H9 (cell line): ENCODE data around the gene DNAH1. TPM values are rescaled to one million over a fixed set of nuclear protein-coding genes. Genes with fewer than 3 reads are reported as not detected.
"Not testable (repeated sequence)": the region's sequence is repeated elsewhere in the genome, so short reads cannot be mapped to it uniquely, and the experiment has no call there.

Experiments used
- DNase-seq: peaks from one replicate; pipeline ENCODE4 v3.0.0-alpha.2; 2017
- H2AFZ ChIP-seq: one replicate; pipeline ENCODE4 v1.6.1; 2013; ENCODE audit warnings: mild to moderate bottlenecking, low read length, control low read depth, moderate library complexity
- H2AK5ac ChIP-seq: 2 replicates; pipeline ENCODE4 v1.6.1; 2013; ENCODE audit warnings: low read length, control low read depth, mixed read lengths; ENCODE audit not compliant: insufficient read length
- H2BK120ac ChIP-seq: one replicate; pipeline ENCODE4 v1.6.1; 2013; ENCODE audit warnings: low read depth, mild to moderate bottlenecking, low read length, control low read depth, inconsistent platforms; ENCODE audit not compliant: poor library complexity, severe bottlenecking
- H2BK12ac ChIP-seq: 2 replicates; pipeline ENCODE4 v1.6.1; 2013; ENCODE audit warnings: low read length, control low read depth, mixed read lengths, low read depth; ENCODE audit not compliant: insufficient read length
- H2BK15ac ChIP-seq: 2 replicates; pipeline ENCODE4 v1.6.1; 2013; ENCODE audit warnings: low read depth, low read length, control low read depth
- H2BK20ac ChIP-seq: one replicate; pipeline ENCODE4 v1.6.1; 2013; ENCODE audit warnings: low read depth, mild to moderate bottlenecking, low read length, control low read depth, inconsistent platforms; ENCODE audit not compliant: poor library complexity, severe bottlenecking
- H2BK5ac ChIP-seq: 2 replicates; pipeline ENCODE4 v1.6.1; 2013; ENCODE audit warnings: low read length, control low read depth, mixed read lengths; ENCODE audit not compliant: insufficient read length
- H3K14ac ChIP-seq: 2 replicates; pipeline ENCODE4 v1.6.1; 2013; ENCODE audit warnings: low read length, control low read depth; ENCODE audit not compliant: insufficient read depth
- H3K18ac ChIP-seq: 2 replicates; pipeline ENCODE4 v1.6.1; 2013; ENCODE audit warnings: low read depth, mild to moderate bottlenecking, mixed read lengths, low read length, control low read depth; ENCODE audit not compliant: insufficient read length
- H3K23ac ChIP-seq: 2 replicates; pipeline ENCODE4 v1.6.1; 2013; ENCODE audit warnings: low read length, control low read depth, mixed read lengths, low read depth; ENCODE audit not compliant: insufficient read length
- H3K23me2 ChIP-seq: 2 replicates; pipeline ENCODE4 v1.6.1; 2013; ENCODE audit warnings: low read depth, mild to moderate bottlenecking, mixed read lengths, low read length, control low read depth; ENCODE audit not compliant: insufficient read length, poor library complexity, severe bottlenecking
- H3K27ac ChIP-seq: 2 replicates; pipeline ENCODE4 v1.5.1; 2013; ENCODE audit warnings: low read length, control low read depth, mixed read lengths, low read depth; ENCODE audit not compliant: insufficient read length
- H3K27me3 ChIP-seq: 2 replicates; pipeline ENCODE4 v1.6.1; 2013; ENCODE audit warnings: low read length, control low read depth, inconsistent platforms; ENCODE audit not compliant: insufficient read depth
- H3K4ac ChIP-seq: 2 replicates; pipeline ENCODE4 v1.6.1; 2013; ENCODE audit warnings: low read depth, mild to moderate bottlenecking, control low read depth, inconsistent platforms, low read length, moderate library complexity
- H3K4me1 ChIP-seq: 2 replicates; pipeline ENCODE4 v1.6.1; 2013; ENCODE audit warnings: low read length, control low read depth, inconsistent platforms; ENCODE audit not compliant: insufficient read depth
- H3K4me2 ChIP-seq: 2 replicates; pipeline ENCODE4 v1.6.1; 2013; ENCODE audit warnings: low read length, control low read depth, mixed read lengths; ENCODE audit not compliant: insufficient read length, insufficient read depth
- H3K56ac ChIP-seq: 2 replicates; pipeline ENCODE4 v1.6.1; 2013; ENCODE audit warnings: low read depth, mild to moderate bottlenecking, mixed read lengths, low read length, control low read depth; ENCODE audit not compliant: insufficient read length
- H3K79me1 ChIP-seq: 2 replicates; pipeline ENCODE4 v1.6.1; 2013; ENCODE audit warnings: low read depth, mild to moderate bottlenecking, moderate library complexity, low read length, control low read depth, inconsistent platforms; ENCODE audit not compliant: insufficient read depth, poor library complexity, severe bottlenecking
- H3K79me2 ChIP-seq: 2 replicates; pipeline ENCODE4 v1.6.1; 2013; ENCODE audit warnings: low read length, control low read depth, inconsistent platforms; ENCODE audit not compliant: insufficient read depth
- H3K9ac ChIP-seq: 2 replicates; pipeline ENCODE4 v1.6.1; 2013; ENCODE audit warnings: low read length, control low read depth, mixed read lengths; ENCODE audit not compliant: insufficient read length; ENCODE audit errors: extremely low read depth
- H3K9me3 ChIP-seq: one replicate; pipeline ENCODE4 v1.6.1; 2013; ENCODE audit warnings: low read depth, low read length, inconsistent platforms; ENCODE audit not compliant: control insufficient read depth
- H3T11ph ChIP-seq: one replicate; pipeline ENCODE4 v1.6.1; 2013; ENCODE audit warnings: mild to moderate bottlenecking, low read length, control low read depth, inconsistent platforms
- H4K20me1 ChIP-seq: one replicate; pipeline ENCODE4 v1.6.1; 2013; ENCODE audit not compliant: control insufficient read depth, insufficient read length, insufficient read depth
- H4K5ac ChIP-seq: 2 replicates; pipeline ENCODE4 v1.6.1; 2013; ENCODE audit warnings: low read depth, mild to moderate bottlenecking, mixed read lengths, low read length, control low read depth; ENCODE audit not compliant: insufficient read length
- H4K8ac ChIP-seq: replicated peaks from 2 replicates; pipeline ENCODE4 v1.6.1; 2013; ENCODE audit warnings: low read length, control low read depth, mixed read lengths, low read depth; ENCODE audit not compliant: insufficient read length
- H4K91ac ChIP-seq: 2 replicates; pipeline ENCODE4 v1.6.1; 2013; ENCODE audit warnings: low read depth, mild to moderate bottlenecking, moderate library complexity, mixed read lengths, low read length, control low read depth; ENCODE audit not compliant: insufficient read length
- H3K27ac Mint-ChIP-seq, 3 experiments: 2 replicates in 2 of 3; 3 replicates in 1 of 3; pipeline ENCODE4 v1.8.0; 2020 to 2021; ENCODE audit warnings: mixed read lengths in 3 of 3, mild to moderate bottlenecking in 1 of 3, moderate library complexity in 1 of 3
- H3K27me3 Mint-ChIP-seq: 2 replicates; pipeline ENCODE4 v1.8.0; 2021; ENCODE audit warnings: low read depth, mild to moderate bottlenecking, moderate library complexity, mixed read lengths
- H3K36me3 Mint-ChIP-seq, 3 experiments: 2 replicates in 2 of 3; 3 replicates in 1 of 3; pipeline ENCODE4 v1.8.0; 2020 to 2021; ENCODE audit warnings: low read depth in 3 of 3, mixed read lengths in 3 of 3; ENCODE audit not compliant: insufficient read depth in 1 of 3
- H3K4me1 Mint-ChIP-seq, 2 experiments: 2 replicates each; pipeline ENCODE4 v1.8.0; 2020; ENCODE audit warnings: mixed read lengths in 2 of 2
- H3K4me3 Mint-ChIP-seq, 2 experiments: 2 replicates in 1 of 2; 3 replicates in 1 of 2; pipeline ENCODE4 v1.8.0; 2020 to 2021; ENCODE audit warnings: mild to moderate bottlenecking in 2 of 2, mixed read lengths in 2 of 2, moderate library complexity in 1 of 2
- H3K9me3 Mint-ChIP-seq, 2 experiments: 2 replicates in 1 of 2; 3 replicates in 1 of 2; pipeline ENCODE4 v1.8.0; 2020; ENCODE audit warnings: mild to moderate bottlenecking in 2 of 2, mixed read lengths in 2 of 2, moderate library complexity in 1 of 2
- CTCF ChIP-seq: fragments of 200-600 bp; sonication (generic); conservative IDR thresholded peaks from 3 replicates; pipeline ENCODE4 v1.8.0; 2021; ENCODE audit warnings: antibody characterized with exemption, mild to moderate bottlenecking
- WGBS: extraction: QIAGEN DNeasy Blood & Tissue Kit; methylation state at CpG from one replicate; pipeline ENCODE4 v1.1.7; 2013; ENCODE audit warnings: missing lambda C conversion rate, low lambda C conversion rate, mixed read lengths; ENCODE audit not compliant: insufficient read length; ENCODE audit errors: extremely low coverage; 5-methylcytosine and 5-hydroxymethylcytosine counted together
- total RNA-seq: library from RNA; stranded (reverse); gene quantifications from 2 replicates; pipeline ENCODE4 v1.2.1, GENCODE V29; 2021

Gene DNAH1
- total RNA-seq, 1 experiment from 2014 or later, result 2.0 TPM

GRCh38 chr3:52283306-52283705 lies 32.8 kb upstream of the DNAH1 start:
- Histone ChIP-seq H4K8ac (no peak overlapping the region), H2AFZ (no peak overlapping the region), H3K14ac (no peak overlapping the region), H3K4me1 (no peaks in the 10 kb centered on the region), H3K79me1 (no peaks in the 10 kb centered on the region), H2BK120ac (no peak overlapping the region), H2BK12ac (no peak overlapping the region), H3K27me3 (no peaks in the 10 kb centered on the region), H2BK5ac (no peak overlapping the region), H3K23ac (no peak overlapping the region), H2AK5ac (no peak overlapping the region), H2BK15ac (no peak overlapping the region), H3K56ac (no peak overlapping the region), H3K27ac (no peak overlapping the region), H3K4me2 (no peak overlapping the region), H3T11ph (no peak overlapping the region), H4K20me1 (no peaks in the 10 kb centered on the region), H4K91ac (no peak overlapping the region), H3K23me2 (peaks cover 3% of the 10 kb centered on the region), H3K4ac (no peak overlapping the region), H3K79me2 (no peaks in the 10 kb centered on the region), H3K9me3 (no peaks in the 10 kb centered on the region), H3K18ac (no peak overlapping the region), H3K9ac (no peak overlapping the region), H4K5ac (no peak overlapping the region), H2BK20ac (no peak overlapping the region)
- H3K36me3 Mint-ChIP-seq, result peaks cover 0 to 1% (median 0%) of the 10 kb centered on the region in 3 experiments; a peak in 2 of 7 replicates
- no peak for DNase-seq
- no peak for TF ChIP-seq CTCF
- peaks cover 19 to 21% of the 10 kb centered on the region in 2 experiments for H3K4me1 Mint-ChIP-seq
- no peak overlapping the region for H3K27ac Mint-ChIP-seq
- no peak overlapping the region for H3K4me3 Mint-ChIP-seq
- no peaks in the 10 kb centered on the region for H3K27me3 Mint-ChIP-seq
- no peaks in the 10 kb centered on the region for H3K9me3 Mint-ChIP-seq
- no CpG with 5 or more reads among the region's 1 CpG for WGBS

GRCh38 chr3:52284051-52284450 lies 32.1 kb upstream of the DNAH1 start:
- H3K4me2 ChIP-seq, H2BK15ac ChIP-seq, H3K79me1 ChIP-seq, H3K9me3 ChIP-seq, H4K91ac ChIP-seq, H3K23me2 ChIP-seq, H2BK20ac ChIP-seq, H4K20me1 ChIP-seq, H4K8ac ChIP-seq, H3T11ph ChIP-seq, H3K18ac ChIP-seq, DNase-seq, H3K4me3 Mint-ChIP-seq, H3K27ac Mint-ChIP-seq, H3K27me3 ChIP-seq, H3K79me2 ChIP-seq, H2AK5ac ChIP-seq, H2BK5ac ChIP-seq, H3K23ac ChIP-seq, H3K36me3 Mint-ChIP-seq, H3K27me3 Mint-ChIP-seq, H2BK12ac ChIP-seq, H3K27ac ChIP-seq, H3K4me1 ChIP-seq, H2BK120ac ChIP-seq, H4K5ac ChIP-seq, H2AFZ ChIP-seq, H3K56ac ChIP-seq, H3K9ac ChIP-seq, H3K14ac ChIP-seq, H3K9me3 Mint-ChIP-seq, H3K4ac ChIP-seq: not testable (repeated sequence)
- H3K4me1 Mint-ChIP-seq, result peaks cover 19 to 23% of the 10 kb centered on the region in 2 experiments
- WGBS, result no CpG with 5 or more reads among the region's 4 CpGs
